A549 (cell line): Measurements from ENCODE around the gene CCDC106. TPM values are rescaled to one million over a fixed set of nuclear protein-coding genes. Genes with fewer than 3 reads are reported as not detected.

Source experiments
- ATAC-seq, 2 experiments: fragments of 200-7000 bp in 1 of 2; fragments of >200 bp in 1 of 2; cut with Nextera tagmentation in 1 of 2; cut with Tn5 transposase in 1 of 2; 3 replicates each; pipeline versions ENCODE4 v1.8.0 to v1.9.1; 2018 to 2020; ENCODE audit warnings: mild to moderate bottlenecking in 1 of 2, moderate library complexity in 1 of 2
- CTCF ChIA-PET: fragments of 300-600 bp; sonication (Branson Sonifier 250); formaldehyde crosslinking; extraction: SDS; loops from one replicate; lab custom pipeline; 2021; ENCODE audit warnings: antibody characterized with exemption, inconsistent platforms; lab: Yijun Ruan, JAX
- POLR2A ChIA-PET: fragments of 350-600 bp; formaldehyde crosslinking; extraction: SDS; loops from one replicate; lab custom pipeline; 2021; ENCODE audit warnings: antibody characterized with exemption, inconsistent platforms; lab: Yijun Ruan, JAX
- DNase-seq, 2 experiments: peaks; one replicate each; pipeline versions ENCODE4 v3.0.0 to v3.0.0-alpha.2; 2011 to 2016; ENCODE audit warnings: low read depth in 1 of 2, low spot score in 1 of 2
- FAIRE-seq: peaks from 2 replicates; lab custom pipeline; 2011; peaks lifted over from hg19 to GRCh38; lab: Jason Lieb, UNC
- H3K27ac ChIP-seq, 2 experiments: fragments of >200 bp; sonication (Bioruptor Twin); formaldehyde crosslinking; 3 replicates each; pipeline ENCODE4 v1.5.1; 2016 to 2017
- H3K4me1 ChIP-seq: fragments of >200 bp; sonication (Bioruptor Twin); formaldehyde crosslinking; 3 replicates; pipeline ENCODE4 v1.6.1; 2016
- H3K4me2 ChIP-seq: fragments of >200 bp; sonication (Bioruptor Twin); formaldehyde crosslinking; 3 replicates; pipeline ENCODE4 v1.6.1; 2016
- H3K4me3 ChIP-seq: fragments of >200 bp; sonication (Bioruptor Twin); formaldehyde crosslinking; 3 replicates; pipeline ENCODE4 v1.5.1; 2016
- H3K9me3 ChIP-seq: fragments of >200 bp; sonication (Bioruptor Twin); formaldehyde crosslinking; 3 replicates; pipeline ENCODE4 v1.6.1; 2016
- CBX8 ChIP-seq: fragments of 200-600 bp; sonication (generic); IDR thresholded peaks from 2 replicates; pipeline ENCODE4 v1.6.1; 2016
- CHD2 ChIP-seq: fragments of 150-350 bp; IDR thresholded peaks from 2 replicates; pipeline ENCODE4 v1.6.1; 2014; ENCODE audit warnings: low read length; ENCODE audit not compliant: partially characterized antibody
- ELK1 ChIP-seq: fragments of 150-350 bp; IDR thresholded peaks from 2 replicates; pipeline ENCODE4 v1.6.1; 2014; ENCODE audit warnings: low read depth, mild to moderate bottlenecking, low read length
- HOXB5 ChIP-seq: fragments of 250-450 bp; sonication (Bioruptor Pico); IDR thresholded peaks from 2 replicates; pipeline ENCODE4 v1.5.0; 2020; ENCODE audit warnings: mild to moderate bottlenecking, moderate library complexity
- KDM1A ChIP-seq: fragments of 200-600 bp; sonication (generic); IDR thresholded peaks from 2 replicates; pipeline ENCODE4 v1.6.1; 2016; ENCODE audit warnings: low read depth, mild to moderate bottlenecking
- KDM5A ChIP-seq: fragments of 200-600 bp; sonication (generic); IDR thresholded peaks from 2 replicates; pipeline ENCODE4 v1.6.1; 2016; ENCODE audit warnings: antibody characterized with exemption, mild to moderate bottlenecking
- MAFK ChIP-seq: fragments of 450-650 bp; IDR thresholded peaks from 2 replicates; pipeline ENCODE4 v1.6.1; 2014; ENCODE audit not compliant: partially characterized antibody
- MYC ChIP-seq: IDR thresholded peaks from 2 replicates; pipeline ENCODE4 v1.6.1; 2012; ENCODE audit warnings: mild to moderate bottlenecking, inconsistent platforms, low read length, improper control_type of control experiment, borderline replicate concordance
- RAD21 ChIP-seq, 2 experiments: fragments of >200 bp in 1 of 2; sonication (Bioruptor Twin) in 1 of 2; formaldehyde crosslinking in 1 of 2; IDR thresholded peaks in 1 of 2; conservative IDR thresholded peaks in 1 of 2; 2 replicates in 1 of 2; 3 replicates in 1 of 2; pipeline ENCODE4 v1.6.1; 2012 to 2018; ENCODE audit warnings: inconsistent platforms in 1 of 2
- RARB ChIP-seq: fragments of 250-450 bp; sonication (Bioruptor Pico); IDR thresholded peaks from 2 replicates; pipeline ENCODE4 v1.8.0; 2021; ENCODE audit warnings: mild to moderate bottlenecking, moderate library complexity
- RFX5 ChIP-seq: fragments of 450-650 bp; IDR thresholded peaks from 2 replicates; pipeline ENCODE4 v1.7.1; 2014; ENCODE audit warnings: antibody characterized with exemption, mild to moderate bottlenecking, moderate library complexity
- RNF2 ChIP-seq: fragments of 200-600 bp; sonication (generic); IDR thresholded peaks from 2 replicates; pipeline ENCODE4 v1.6.1; 2016; ENCODE audit warnings: low read depth, mild to moderate bottlenecking, antibody characterized with exemption, moderate library complexity, borderline replicate concordance
- TFCP2L1 ChIP-seq: fragments of 250-450 bp; sonication (Bioruptor Pico); IDR thresholded peaks from 2 replicates; pipeline ENCODE4 v1.5.0; 2021; ENCODE audit warnings: mild to moderate bottlenecking
- ZSCAN20 ChIP-seq: fragments of 250-450 bp; sonication (Bioruptor Pico); IDR thresholded peaks from 2 replicates; pipeline ENCODE4 v1.8.0; 2022; ENCODE audit warnings: mild to moderate bottlenecking, moderate library complexity
- WGBS: methylation state at CpG from one replicate; pipeline ENCODE4 v1.1.6; 2017; ENCODE audit errors: missing lambda C conversion rate; 5-methylcytosine and 5-hydroxymethylcytosine counted together
- polyA plus RNA-seq, 4 experiments: library from polyadenylated mRNA; depleted of rRNA in 3 of 4; stranded (reverse); fragments of >200 nt; fragmentation: RNase III in 1 of 4; extraction: RNeasy Plus Mini Kit Qiagen cat#74134 plus additional on column Dnase treatment in 1 of 4; gene quantifications; 2 replicates in 3 of 4; 3 replicates in 1 of 4; pipeline ENCODE4 v1.2.3, GENCODE V29; 2011 to 2017
- TF ChIP-seq, protein P1 (sequence below): fragments of 200-600 bp; sonication (generic); IDR thresholded peaks from 2 replicates; pipeline ENCODE4 v1.6.1; 2016; ENCODE audit warnings: antibody characterized with exemption, mild to moderate bottlenecking, moderate library complexity
- TF ChIP-seq, protein P2 (sequence below): fragments of >200 bp; sonication (Bioruptor Twin); formaldehyde crosslinking; IDR thresholded peaks from 3 replicates; pipeline ENCODE4 v1.6.1; 2016
- TF ChIP-seq, protein P3 (sequence below): fragments of >200 bp; sonication (Bioruptor Twin); formaldehyde crosslinking; IDR thresholded peaks from 3 replicates; pipeline ENCODE4 v1.5.1; 2016
- TF ChIP-seq, protein P4 (sequence below): fragments of 250-450 bp; sonication (Bioruptor Pico); IDR thresholded peaks from 2 replicates; pipeline ENCODE4 v1.5.0; 2021; ENCODE audit warnings: mild to moderate bottlenecking, moderate library complexity, borderline replicate concordance

CCDC106 gene
- polyA plus RNA-seq, 2 of the 4 experiments (the other 2 are of a cell fraction) = 5.2 to 17.6 TPM

DNA sequence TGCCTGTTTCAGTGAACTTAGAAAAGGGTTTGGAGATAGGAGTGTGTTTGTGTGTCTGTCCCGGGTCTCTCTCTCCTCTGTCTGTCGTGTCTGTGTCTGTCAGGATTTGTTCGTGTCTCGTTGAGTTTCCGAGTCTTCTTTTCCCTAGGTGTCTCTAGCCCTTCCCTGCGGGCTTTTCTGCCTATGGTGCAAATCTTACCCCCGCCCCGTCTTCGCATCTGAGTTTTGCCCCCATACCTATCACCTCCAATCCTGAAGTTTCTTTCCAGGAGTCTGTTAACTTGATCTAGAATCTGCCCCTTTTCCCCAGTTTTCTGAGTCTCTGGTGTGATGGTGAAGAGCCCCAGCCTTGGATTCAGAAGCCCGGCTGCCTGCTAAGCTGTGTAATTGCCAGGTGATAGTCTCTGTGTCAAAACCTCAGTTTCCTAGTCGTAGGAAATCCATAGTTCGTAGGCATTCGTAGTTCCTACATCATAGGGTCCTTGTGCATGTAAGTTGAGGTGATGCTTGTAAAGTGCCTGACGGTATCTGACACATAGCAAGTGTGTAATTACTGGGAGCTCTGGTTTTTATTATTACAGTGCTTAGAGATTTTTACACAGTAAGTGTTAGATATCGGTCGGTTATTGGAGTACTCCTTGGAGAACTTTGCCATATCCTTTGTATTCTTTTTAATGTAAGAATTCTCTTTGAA, 27.8 kb downstream of the CCDC106 start:
- FAIRE-seq (no peak), ATAC-seq (no peak), DNase-seq (no peak)
- POLR2A ChIA-PET = no interaction called here
- CTCF ChIA-PET = interaction anchor here (1.3 kb wide), 1 partner anchor 658 kb away, joined by 3 read pairs; no protein-coding TSS in a partner anchor
- H3K9me3 ChIP-seq = no peaks in the 10 kb centered on the region
- H3K4me2 ChIP-seq = peak overlapping the region; percentile 97
- TF ChIP-seq, protein P1, sequence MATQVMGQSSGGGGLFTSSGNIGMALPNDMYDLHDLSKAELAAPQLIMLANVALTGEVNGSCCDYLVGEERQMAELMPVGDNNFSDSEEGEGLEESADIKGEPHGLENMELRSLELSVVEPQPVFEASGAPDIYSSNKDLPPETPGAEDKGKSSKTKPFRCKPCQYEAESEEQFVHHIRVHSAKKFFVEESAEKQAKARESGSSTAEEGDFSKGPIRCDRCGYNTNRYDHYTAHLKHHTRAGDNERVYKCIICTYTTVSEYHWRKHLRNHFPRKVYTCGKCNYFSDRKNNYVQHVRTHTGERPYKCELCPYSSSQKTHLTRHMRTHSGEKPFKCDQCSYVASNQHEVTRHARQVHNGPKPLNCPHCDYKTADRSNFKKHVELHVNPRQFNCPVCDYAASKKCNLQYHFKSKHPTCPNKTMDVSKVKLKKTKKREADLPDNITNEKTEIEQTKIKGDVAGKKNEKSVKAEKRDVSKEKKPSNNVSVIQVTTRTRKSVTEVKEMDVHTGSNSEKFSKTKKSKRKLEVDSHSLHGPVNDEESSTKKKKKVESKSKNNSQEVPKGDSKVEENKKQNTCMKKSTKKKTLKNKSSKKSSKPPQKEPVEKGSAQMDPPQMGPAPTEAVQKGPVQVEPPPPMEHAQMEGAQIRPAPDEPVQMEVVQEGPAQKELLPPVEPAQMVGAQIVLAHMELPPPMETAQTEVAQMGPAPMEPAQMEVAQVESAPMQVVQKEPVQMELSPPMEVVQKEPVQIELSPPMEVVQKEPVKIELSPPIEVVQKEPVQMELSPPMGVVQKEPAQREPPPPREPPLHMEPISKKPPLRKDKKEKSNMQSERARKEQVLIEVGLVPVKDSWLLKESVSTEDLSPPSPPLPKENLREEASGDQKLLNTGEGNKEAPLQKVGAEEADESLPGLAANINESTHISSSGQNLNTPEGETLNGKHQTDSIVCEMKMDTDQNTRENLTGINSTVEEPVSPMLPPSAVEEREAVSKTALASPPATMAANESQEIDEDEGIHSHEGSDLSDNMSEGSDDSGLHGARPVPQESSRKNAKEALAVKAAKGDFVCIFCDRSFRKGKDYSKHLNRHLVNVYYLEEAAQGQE = no peak
- peak; percentile 45 for TF ChIP-seq MAFK
- H3K27ac ChIP-seq = peak overlapping the region; percentile 94 to 96
- peak overlapping the region; percentile 93 for H3K4me3 ChIP-seq
- WGBS = 22% methylated on average over 16 of the region's 16 CpGs
- H3K4me1 ChIP-seq = peaks cover 46% of the 10 kb centered on the region

GRCh38 chr19:55676383-55676782, 28.4 kb downstream of the CCDC106 start:
- no peak for DNase-seq
- Histone ChIP-seq H3K9me3 (no peaks in the 10 kb centered on the region), H3K27ac (no peak overlapping the region), H3K4me2 (peak overlapping the region; percentile 97)
- no peak for ATAC-seq
- POLR2A ChIA-PET = interaction anchor here (1.0 kb wide), 1 partner anchor 22 kb away, joined by 3 read pairs; no protein-coding TSS in a partner anchor
- CTCF ChIA-PET = interaction anchor here (1.3 kb wide), 1 partner anchor 657 kb away, joined by 3 read pairs; no protein-coding TSS in a partner anchor
- TF ChIP-seq ELK1 = no peak
- no peak for TF ChIP-seq KDM5A
- no peak for TF ChIP-seq TFCP2L1 (CRISPR knock-in tag)
- TF ChIP-seq HOXB5 = no peak
- TF ChIP-seq RAD21 (conservative IDR thresholded peaks at IDR 0.05 in 1 of 2, IDR thresholded peaks at IDR 0.05 in 1 of 2) = no peak
- no peak for TF ChIP-seq ZSCAN20 (CRISPR knock-in tag)
- TF ChIP-seq CBX8 = no peak
- TF ChIP-seq, protein P2, sequence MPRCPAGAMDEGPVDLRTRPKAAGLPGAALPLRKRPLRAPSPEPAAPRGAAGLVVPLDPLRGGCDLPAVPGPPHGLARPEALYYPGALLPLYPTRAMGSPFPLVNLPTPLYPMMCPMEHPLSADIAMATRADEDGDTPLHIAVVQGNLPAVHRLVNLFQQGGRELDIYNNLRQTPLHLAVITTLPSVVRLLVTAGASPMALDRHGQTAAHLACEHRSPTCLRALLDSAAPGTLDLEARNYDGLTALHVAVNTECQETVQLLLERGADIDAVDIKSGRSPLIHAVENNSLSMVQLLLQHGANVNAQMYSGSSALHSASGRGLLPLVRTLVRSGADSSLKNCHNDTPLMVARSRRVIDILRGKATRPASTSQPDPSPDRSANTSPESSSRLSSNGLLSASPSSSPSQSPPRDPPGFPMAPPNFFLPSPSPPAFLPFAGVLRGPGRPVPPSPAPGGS = no peak
- no peak for TF ChIP-seq RARB (CRISPR knock-in tag)
- no peak for TF ChIP-seq RNF2
- TF ChIP-seq RFX5 = no peak
- no peak for TF ChIP-seq KDM1A
- TF ChIP-seq, protein P3, sequence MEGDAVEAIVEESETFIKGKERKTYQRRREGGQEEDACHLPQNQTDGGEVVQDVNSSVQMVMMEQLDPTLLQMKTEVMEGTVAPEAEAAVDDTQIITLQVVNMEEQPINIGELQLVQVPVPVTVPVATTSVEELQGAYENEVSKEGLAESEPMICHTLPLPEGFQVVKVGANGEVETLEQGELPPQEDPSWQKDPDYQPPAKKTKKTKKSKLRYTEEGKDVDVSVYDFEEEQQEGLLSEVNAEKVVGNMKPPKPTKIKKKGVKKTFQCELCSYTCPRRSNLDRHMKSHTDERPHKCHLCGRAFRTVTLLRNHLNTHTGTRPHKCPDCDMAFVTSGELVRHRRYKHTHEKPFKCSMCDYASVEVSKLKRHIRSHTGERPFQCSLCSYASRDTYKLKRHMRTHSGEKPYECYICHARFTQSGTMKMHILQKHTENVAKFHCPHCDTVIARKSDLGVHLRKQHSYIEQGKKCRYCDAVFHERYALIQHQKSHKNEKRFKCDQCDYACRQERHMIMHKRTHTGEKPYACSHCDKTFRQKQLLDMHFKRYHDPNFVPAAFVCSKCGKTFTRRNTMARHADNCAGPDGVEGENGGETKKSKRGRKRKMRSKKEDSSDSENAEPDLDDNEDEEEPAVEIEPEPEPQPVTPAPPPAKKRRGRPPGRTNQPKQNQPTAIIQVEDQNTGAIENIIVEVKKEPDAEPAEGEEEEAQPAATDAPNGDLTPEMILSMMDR = no peak
- no peak for TF ChIP-seq MYC
- TF ChIP-seq, protein P4, sequence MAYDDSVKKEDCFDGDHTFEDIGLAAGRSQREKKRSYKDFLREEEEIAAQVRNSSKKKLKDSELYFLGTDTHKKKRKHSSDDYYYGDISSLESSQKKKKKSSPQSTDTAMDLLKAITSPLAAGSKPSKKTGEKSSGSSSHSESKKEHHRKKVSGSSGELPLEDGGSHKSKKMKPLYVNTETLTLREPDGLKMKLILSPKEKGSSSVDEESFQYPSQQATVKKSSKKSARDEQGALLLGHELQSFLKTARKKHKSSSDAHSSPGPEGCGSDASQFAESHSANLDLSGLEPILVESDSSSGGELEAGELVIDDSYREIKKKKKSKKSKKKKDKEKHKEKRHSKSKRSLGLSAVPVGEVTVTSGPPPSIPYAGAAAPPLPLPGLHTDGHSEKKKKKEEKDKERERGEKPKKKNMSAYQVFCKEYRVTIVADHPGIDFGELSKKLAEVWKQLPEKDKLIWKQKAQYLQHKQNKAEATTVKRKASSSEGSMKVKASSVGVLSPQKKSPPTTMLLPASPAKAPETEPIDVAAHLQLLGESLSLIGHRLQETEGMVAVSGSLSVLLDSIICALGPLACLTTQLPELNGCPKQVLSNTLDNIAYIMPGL (CRISPR knock-in tag) = no peak
- TF ChIP-seq CHD2 = no peak
- TF ChIP-seq, all 56 proteins: peak for 0
- no peak for FAIRE-seq
- 84% methylated on average over 5 of the region's 5 CpGs for WGBS
- peaks cover 40% of the 10 kb centered on the region for H3K4me1 ChIP-seq
- H3K4me3 ChIP-seq = peak overlapping the region; percentile 93
